K562 (cell line): ENCODE results near the gene ETS2. TPM values are rescaled to one million over a fixed set of nuclear protein-coding genes. Genes with fewer than 3 reads are reported as not detected.

Source experiments
- ATAC-seq: fragments of 200-7000 bp; cut with Tn5 transposase; 3 replicates; pipeline ENCODE4 v1.9.1; 2020; ENCODE audit warnings: moderate library complexity
- BruUV-seq: library from RNA; stranded (reverse); fragments of 400-500 nt; replicated peaks from 2 replicates; lab custom pipeline; 2021; lab: Mats Ljungman, UMichigan
- CTCF ChIA-PET: fragments of 300-600 bp; formaldehyde crosslinking; extraction: SDS; loops from one replicate; lab custom pipeline; 2021; ENCODE audit warnings: low intra/inter-chr PET ratio; lab: Yijun Ruan, JAX
- POLR2A ChIA-PET: fragments of 300-600, 350-650 bp; sonication (Branson Sonifier 250); formaldehyde crosslinking; extraction: SDS; loops from one replicate; lab custom pipeline; 2021; ENCODE audit warnings: antibody characterized with exemption, inconsistent platforms; lab: Yijun Ruan, JAX
- DNase-seq, 4 experiments: peaks; one replicate each; pipeline versions ENCODE4 v3.0.0 to v3.0.0-alpha.2; 2011 to 2018; ENCODE audit warnings: low spot score in 3 of 4, mixed read lengths in 3 of 4; ENCODE audit errors: extremely low read depth in 1 of 4
- FAIRE-seq: peaks from 2 replicates; lab custom pipeline; 2011; peaks lifted over from hg19 to GRCh38; lab: Jason Lieb, UNC
- H2AFZ ChIP-seq: 2 replicates; pipeline ENCODE4 v1.6.0; 2011; ENCODE audit warnings: low read depth, low read length, control low read depth, inconsistent platforms
- H3K27ac ChIP-seq: fragments of 200-600 bp; 3 replicates; pipeline ENCODE4 v1.8.0; 2011; ENCODE audit warnings: low read depth, mild to moderate bottlenecking, control low read depth, inconsistent platforms, low read length, moderate library complexity, mixed read lengths; ENCODE audit errors: extremely low read depth
- H3K27me3 ChIP-seq, 2 experiments: fragments of 300-600 bp in 1 of 2; 2 replicates in 1 of 2; 3 replicates in 1 of 2; pipeline versions ENCODE4 v1.6.0 to v1.8.0; 2011; ENCODE audit warnings: inconsistent platforms in 2 of 2, low read length in 2 of 2, mild to moderate bottlenecking in 1 of 2, mixed read lengths in 1 of 2, moderate library complexity in 1 of 2; ENCODE audit not compliant: control insufficient read depth in 2 of 2, insufficient read depth in 2 of 2
- H3K36me3 ChIP-seq: fragments of 300-600 bp; 3 replicates; pipeline ENCODE4 v1.8.0; 2011; ENCODE audit warnings: mild to moderate bottlenecking, low read length, inconsistent platforms; ENCODE audit not compliant: control insufficient read depth, insufficient read depth
- H3K4me1 ChIP-seq, 2 experiments: fragments of 200-600 bp in 1 of 2; replicated peaks in 1 of 2; 2 replicates in 1 of 2; 3 replicates in 1 of 2; pipeline versions ENCODE4 v1.5.1 to v1.8.0; 2011; ENCODE audit warnings: inconsistent platforms in 2 of 2, low read length in 2 of 2, mild to moderate bottlenecking in 1 of 2, mixed read lengths in 1 of 2, moderate library complexity in 1 of 2; ENCODE audit not compliant: control insufficient read depth in 2 of 2, insufficient read depth in 2 of 2
- H3K4me2 ChIP-seq: 2 replicates; pipeline ENCODE4 v1.6.1; 2011; ENCODE audit warnings: low read length, control low read depth, inconsistent platforms, mixed read lengths; ENCODE audit not compliant: insufficient read depth
- H3K4me3 ChIP-seq: fragments of 200-600 bp; sonication (generic), shearing (Covaris generic); 2 replicates; pipeline ENCODE4 v1.5.1; 2016; ENCODE audit warnings: control low read depth, inconsistent platforms
- H3K79me2 ChIP-seq: fragments of 200-600 bp; 3 replicates; pipeline ENCODE4 v1.8.0; 2011; ENCODE audit warnings: low read length, inconsistent platforms; ENCODE audit not compliant: control insufficient read depth, insufficient read depth
- H3K9ac ChIP-seq, 2 experiments: 2 replicates each; pipeline versions ENCODE4 v1.6.0 to v1.6.1; 2011; ENCODE audit warnings: low read depth in 2 of 2, low read length in 2 of 2, control low read depth in 1 of 2, inconsistent platforms in 1 of 2, mild to moderate bottlenecking in 1 of 2, mixed read lengths in 1 of 2; ENCODE audit not compliant: insufficient read depth in 1 of 2
- H3K9me1 ChIP-seq: one replicate; pipeline ENCODE4 v1.6.0; 2011; ENCODE audit warnings: inconsistent platforms, mild to moderate bottlenecking, low read length, moderate library complexity; ENCODE audit not compliant: control insufficient read depth, insufficient read depth
- H3K9me3 ChIP-seq: replicated peaks from 2 replicates; pipeline ENCODE4 v1.5.1; 2011; ENCODE audit warnings: low read depth, low read length, inconsistent platforms; ENCODE audit not compliant: control insufficient read depth, insufficient read depth
- H4K20me1 ChIP-seq: replicated peaks from 2 replicates; pipeline ENCODE4 v1.6.1; 2011; ENCODE audit warnings: low read length, inconsistent platforms, mixed read lengths; ENCODE audit not compliant: control insufficient read depth, insufficient read depth
- BCLAF1 ChIP-seq, 2 experiments: fragments of 450-650 bp in 1 of 2; IDR thresholded peaks; 2 replicates each; pipeline ENCODE4 v1.6.1; 2011 to 2017; ENCODE audit warnings: low read depth in 2 of 2, antibody characterized with exemption in 1 of 2, borderline replicate concordance in 1 of 2, low read length in 1 of 2, mild to moderate bottlenecking in 1 of 2, mixed read lengths in 1 of 2; ENCODE audit not compliant: control insufficient read depth in 1 of 2
- CEBPB ChIP-seq: fragments of 450-650 bp; IDR thresholded peaks from 2 replicates; pipeline ENCODE4 v1.6.1; 2016; ENCODE audit warnings: missing genetic modification characterization, missing compliant biosample characterization
- CXXC5 ChIP-seq: fragments of 250-450 bp; sonication (Bioruptor Pico); IDR thresholded peaks from 2 replicates; pipeline ENCODE4 v1.8.0; 2022; ENCODE audit warnings: inconsistent platforms, mild to moderate bottlenecking, moderate library complexity
- E2F3 ChIP-seq: fragments of 250-450 bp; sonication (Bioruptor Pico); IDR thresholded peaks from 2 replicates; pipeline ENCODE4 v1.4.0; 2020; ENCODE audit warnings: mild to moderate bottlenecking
- E2F5 ChIP-seq: sonication (generic); formaldehyde crosslinking; IDR thresholded peaks from 2 replicates; pipeline ENCODE4 v1.8.0; 2022; ENCODE audit warnings: mild to moderate bottlenecking, missing genetic modification reagents
- JUNB ChIP-seq: fragments of 450-650 bp; formaldehyde crosslinking; conservative IDR thresholded peaks from 2 replicates; pipeline ENCODE4 v1.4.0; 2020; ENCODE audit warnings: mild to moderate bottlenecking
- MCM5 ChIP-seq: fragments of 450-650 bp; IDR thresholded peaks from 2 replicates; pipeline ENCODE4 v1.6.1; 2016; ENCODE audit warnings: low read depth
- MTF1 ChIP-seq: fragments of 250-450 bp; sonication (Bioruptor Pico); IDR thresholded peaks from 2 replicates; pipeline ENCODE4 v1.9.0; 2021; ENCODE audit warnings: moderate library complexity, mild to moderate bottlenecking, inconsistent platforms, borderline replicate concordance
- NFE2L1 ChIP-seq: fragments of 450-650 bp; IDR thresholded peaks from 2 replicates; pipeline ENCODE4 v1.6.1; 2016; ENCODE audit warnings: missing genetic modification characterization, low read depth, mild to moderate bottlenecking, missing compliant biosample characterization, moderate library complexity, borderline replicate concordance
- SMAD3 ChIP-seq: fragments of 450-650 bp; formaldehyde crosslinking; conservative IDR thresholded peaks from 2 replicates; pipeline ENCODE4 v1.4.0; 2020; ENCODE audit warnings: mild to moderate bottlenecking
- TFAM ChIP-seq: fragments of 250-450 bp; sonication (Bioruptor Pico); conservative IDR thresholded peaks from 2 replicates; pipeline ENCODE4 v1.5.0; 2021; ENCODE audit warnings: mild to moderate bottlenecking, moderate library complexity
- TRIM25 ChIP-seq: fragments of 450-650 bp; IDR thresholded peaks from 2 replicates; pipeline ENCODE4 v1.7.0; 2016; ENCODE audit warnings: borderline replicate concordance
- TRIM28 ChIP-seq: fragments of 450-650 bp; IDR thresholded peaks from 2 replicates; pipeline ENCODE4 v1.6.1; 2017
- ZNF146 ChIP-seq: IDR thresholded peaks from one replicate; pipeline ENCODE4 v1.6.1; 2018; ENCODE audit warnings: missing compliant biosample characterization; ENCODE audit not compliant: unreplicated experiment
- ZNF584 ChIP-seq: fragments of 200-800 bp; sonication (Bioruptor generic); IDR thresholded peaks from 2 replicates; pipeline ENCODE4 v1.6.1; 2016; ENCODE audit warnings: low read depth, mild to moderate bottlenecking, missing genetic modification characterization, missing compliant biosample characterization
- WGBS: fragments of 100-300 bp; shearing (Covaris generic); methylation state at CpG from one replicate; pipeline ENCODE4 v1.1.6; 2016; ENCODE audit warnings: low coverage, mixed read lengths; ENCODE audit not compliant: insufficient coverage; ENCODE audit errors: missing lambda C conversion rate; 5-methylcytosine and 5-hydroxymethylcytosine counted together
- in situ Hi-C: fragments of 300-500 bp; cut with MboI; formaldehyde crosslinking; loops from 4 replicates; pipeline ENCODE4 v1.15.0; 2018; ENCODE audit warnings: inconsistent platforms, mixed read lengths
- intact Hi-C: fragments of 100-400 bp; cut with micrococcal nuclease; formaldehyde crosslinking; loops from 2 replicates; pipeline ENCODE4 v1.14.2; 2022
- polyA plus RNA-seq, 8 experiments: library from polyadenylated mRNA; depleted of rRNA in 4 of 8; stranded (reverse) in 5 of 8; unstranded in 3 of 8; fragments of >200 nt; fragmentation: Nextera tagmentation in 2 of 8; fragmentation: Illumina TruSeq in 1 of 8; extraction: Ambion mirVana in 2 of 8; extraction: Trizol in 1 of 8; gene quantifications; 2 replicates each; pipeline versions ENCODE4 v1.2.1 to v1.2.3, GENCODE V29; 2011 to 2014; ENCODE audit warnings: inconsistent platforms in 1 of 8, missing spikeins in 1 of 8
- total RNA-seq, 7 experiments: library from RNA; depleted of rRNA in 6 of 7; stranded (reverse); fragments of >200 nt in 6 of 7; fragmentation: Illumina TruSeq in 2 of 7; extraction: Trizol in 2 of 7; gene quantifications; 2 replicates each; pipeline versions ENCODE4 v1.2.1 to v1.2.3, GENCODE V29; 2011 to 2021; ENCODE audit warnings: low replicate concordance in 1 of 7

The ETS2 gene
- total and polyA plus RNA-seq, 9 of the 15 experiments (the other 6 are each of a cell fraction or from before 2014, with no cell fraction given) = 1.7 to 24.4 (median 12.2) TPM

- TF ChIP-seq TRIM28 (no peak), E2F5 (CRISPR knock-in tag) (no peak), ZNF584 (CRISPR knock-in tag) (no peak), BCLAF1 (IDR thresholded peaks at IDR 0.05; ENCODE audit: borderline replicate concordance in 1 of 2, control insufficient read depth in 1 of 2, low read depth in 2 of 2, low read length in 1 of 2) (no peak), CEBPB (tag) (no peak), SMAD3 (CRISPR knock-in tag) (no peak), NFE2L1 (no peak), ZNF146 (CRISPR knock-in tag) (no peak), TFAM (CRISPR knock-in tag) (no peak), CXXC5 (CRISPR knock-in tag) (no peak), E2F3 (CRISPR knock-in tag) (no peak), JUNB (CRISPR knock-in tag) (no peak), TRIM25 (no peak), MTF1 (CRISPR knock-in tag) (no peak), MCM5 (no peak)
- Histone ChIP-seq H3K36me3 (no peaks in the 10 kb centered on the region), H3K27me3 (no peaks in the 10 kb centered on the region), H3K9me3 (no peaks in the 10 kb centered on the region), H2AFZ (no peak overlapping the region), H3K4me3 (no peak overlapping the region), H3K4me2 (no peak overlapping the region), H3K27ac (no peak overlapping the region), H4K20me1 (no peaks in the 10 kb centered on the region), H3K9ac (no peak overlapping the region), H3K9me1 (no peaks in the 10 kb centered on the region), H3K4me1 (peaks cover 12 to 23% of the 10 kb centered on the region in 2 experiments; a peak in 4 of 5 replicates), H3K79me2 (no peaks in the 10 kb centered on the region)
- in situ Hi-C loops (no loop called here), intact Hi-C loops (no loop called here)
- ATAC-seq (no peak), FAIRE-seq (peak; percentile 37), DNase-seq (no peak)
- ChIA-PET CTCF (no interaction called here), POLR2A (no interaction called here)
- WGBS = 38% methylated on average over 4 of the region's 4 CpGs
- BruUV-seq = no TSS peak
Measured at GRCh38 chr21:38790961-38791360, 14.8 kb upstream of the ETS2 start.
